Neural cell (in vitro differentiated cells): ENCODE data around the gene SPCS3.

Experiments
- EP300 ChIP-seq: fragments of 450-650 bp; conservative IDR thresholded peaks from 2 replicates; pipeline ENCODE4 v1.6.1; 2014; ENCODE audit warnings: antibody characterized with exemption, mild to moderate bottlenecking, moderate library complexity; ENCODE audit not compliant: poor library complexity, severe bottlenecking
- EZH2 ChIP-seq: fragments of 200-600, 300-800 bp; shearing (Covaris generic), sonication (generic); IDR thresholded peaks from 2 replicates; pipeline ENCODE4 v1.6.1; 2014; ENCODE audit warnings: antibody characterized with exemption, low read length, borderline replicate concordance, mild to moderate bottlenecking; ENCODE audit not compliant: insufficient read depth, poor library complexity, severe bottlenecking
- POLR2AphosphoS5 ChIP-seq: IDR thresholded peaks from 2 replicates; pipeline ENCODE4 v1.6.1; 2012
- RAD21 ChIP-seq: fragments of 450-650 bp; conservative IDR thresholded peaks from 2 replicates; pipeline ENCODE4 v1.6.1; 2014; ENCODE audit warnings: antibody characterized with exemption, mild to moderate bottlenecking, moderate library complexity
- SMC3 ChIP-seq: fragments of 450-650 bp; conservative IDR thresholded peaks from 2 replicates; pipeline ENCODE4 v1.6.1; 2014; ENCODE audit warnings: antibody characterized with exemption, mild to moderate bottlenecking, moderate library complexity; ENCODE audit not compliant: poor library complexity
- TAF1 ChIP-seq: IDR thresholded peaks from 2 replicates; pipeline ENCODE4 v1.6.1; 2012; ENCODE audit warnings: low read depth
- TF ChIP-seq, protein P1 (sequence below): fragments of 450-650 bp; IDR thresholded peaks from 2 replicates; pipeline ENCODE4 v1.5.1; 2014; ENCODE audit warnings: antibody characterized with exemption, mild to moderate bottlenecking, moderate library complexity; ENCODE audit not compliant: poor library complexity, severe bottlenecking

GRCh38 chr4:176289561-176289960 lies 30.2 kb upstream of the SPCS3 start:
- TF ChIP-seq, protein P1, sequence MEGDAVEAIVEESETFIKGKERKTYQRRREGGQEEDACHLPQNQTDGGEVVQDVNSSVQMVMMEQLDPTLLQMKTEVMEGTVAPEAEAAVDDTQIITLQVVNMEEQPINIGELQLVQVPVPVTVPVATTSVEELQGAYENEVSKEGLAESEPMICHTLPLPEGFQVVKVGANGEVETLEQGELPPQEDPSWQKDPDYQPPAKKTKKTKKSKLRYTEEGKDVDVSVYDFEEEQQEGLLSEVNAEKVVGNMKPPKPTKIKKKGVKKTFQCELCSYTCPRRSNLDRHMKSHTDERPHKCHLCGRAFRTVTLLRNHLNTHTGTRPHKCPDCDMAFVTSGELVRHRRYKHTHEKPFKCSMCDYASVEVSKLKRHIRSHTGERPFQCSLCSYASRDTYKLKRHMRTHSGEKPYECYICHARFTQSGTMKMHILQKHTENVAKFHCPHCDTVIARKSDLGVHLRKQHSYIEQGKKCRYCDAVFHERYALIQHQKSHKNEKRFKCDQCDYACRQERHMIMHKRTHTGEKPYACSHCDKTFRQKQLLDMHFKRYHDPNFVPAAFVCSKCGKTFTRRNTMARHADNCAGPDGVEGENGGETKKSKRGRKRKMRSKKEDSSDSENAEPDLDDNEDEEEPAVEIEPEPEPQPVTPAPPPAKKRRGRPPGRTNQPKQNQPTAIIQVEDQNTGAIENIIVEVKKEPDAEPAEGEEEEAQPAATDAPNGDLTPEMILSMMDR = no peak
- no peak for TF ChIP-seq RAD21
- TF ChIP-seq TAF1 = no peak
- TF ChIP-seq EZH2 = no peak
- TF ChIP-seq POLR2AphosphoS5 = no peak
- TF ChIP-seq SMC3 = no peak
- TF ChIP-seq EP300 = no peak
